ENCODE results near the gene SEL1L2. TPM values are rescaled to one million over a fixed set of nuclear protein-coding genes. Genes with fewer than 3 reads are reported as not detected.

Gene SEL1L2
- total RNA-seq, 1 donor from 2014 or later: not detected

GRCh38 chr20:13873831-13874230 lies 116.6 kb downstream of the SEL1L2 start:
- no peak for ATAC-seq (ENCODE audit: low read depth)
- Mint-ChIP-seq H3K9me3 (no peaks in the 10 kb centered on the region), H3K4me1 (no peaks in the 10 kb centered on the region), H3K27ac (no peak overlapping the region), H3K36me3 (ENCODE audit: low read depth) (no peaks in the 10 kb centered on the region), H3K4me3 (no peak overlapping the region), H3K27me3 (no peaks in the 10 kb centered on the region)
- CTCF ChIA-PET: no interaction called here
- intact Hi-C loops (cut with micrococcal nuclease): no loop called here
- TF ChIP-seq, protein P1, sequence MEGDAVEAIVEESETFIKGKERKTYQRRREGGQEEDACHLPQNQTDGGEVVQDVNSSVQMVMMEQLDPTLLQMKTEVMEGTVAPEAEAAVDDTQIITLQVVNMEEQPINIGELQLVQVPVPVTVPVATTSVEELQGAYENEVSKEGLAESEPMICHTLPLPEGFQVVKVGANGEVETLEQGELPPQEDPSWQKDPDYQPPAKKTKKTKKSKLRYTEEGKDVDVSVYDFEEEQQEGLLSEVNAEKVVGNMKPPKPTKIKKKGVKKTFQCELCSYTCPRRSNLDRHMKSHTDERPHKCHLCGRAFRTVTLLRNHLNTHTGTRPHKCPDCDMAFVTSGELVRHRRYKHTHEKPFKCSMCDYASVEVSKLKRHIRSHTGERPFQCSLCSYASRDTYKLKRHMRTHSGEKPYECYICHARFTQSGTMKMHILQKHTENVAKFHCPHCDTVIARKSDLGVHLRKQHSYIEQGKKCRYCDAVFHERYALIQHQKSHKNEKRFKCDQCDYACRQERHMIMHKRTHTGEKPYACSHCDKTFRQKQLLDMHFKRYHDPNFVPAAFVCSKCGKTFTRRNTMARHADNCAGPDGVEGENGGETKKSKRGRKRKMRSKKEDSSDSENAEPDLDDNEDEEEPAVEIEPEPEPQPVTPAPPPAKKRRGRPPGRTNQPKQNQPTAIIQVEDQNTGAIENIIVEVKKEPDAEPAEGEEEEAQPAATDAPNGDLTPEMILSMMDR (IDR thresholded peaks at IDR 0.05): no peak
- DNase-seq: no peak
- POLR2A ChIA-PET: no interaction called here

DNA sequence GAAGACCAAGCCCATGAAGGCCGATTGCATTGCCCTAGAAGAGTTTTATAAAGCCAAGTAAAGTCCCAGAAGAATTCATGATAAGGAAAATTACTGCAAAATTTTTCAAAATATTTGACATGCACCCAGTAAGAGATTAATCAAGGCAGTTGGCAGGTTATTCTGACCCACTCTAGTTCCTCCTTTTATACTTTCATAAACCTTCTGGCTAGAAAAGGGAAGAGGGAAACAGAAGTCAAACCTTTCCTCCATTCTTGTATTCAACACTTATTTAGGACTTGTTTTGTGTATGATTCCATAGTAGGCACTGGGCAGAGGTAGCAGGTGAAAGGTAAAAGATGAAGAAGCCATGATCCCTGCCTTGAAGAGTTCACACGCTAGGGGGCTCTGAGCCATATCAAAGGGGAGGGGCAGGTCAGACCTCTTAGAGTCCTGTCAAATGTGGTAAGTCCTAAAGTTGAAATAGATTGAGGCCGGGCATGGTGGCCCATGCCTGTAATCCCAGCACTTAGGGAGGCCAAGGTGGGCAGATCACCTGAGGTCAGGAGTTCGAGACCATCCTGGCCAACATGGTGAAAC lies 120.2 kb downstream of the SEL1L2 start:
- intact Hi-C loops (cut with micrococcal nuclease): no loop called here
- TF ChIP-seq, protein P1 (IDR thresholded peaks at IDR 0.05): no peak
- no peaks in the 10 kb centered on the region for H3K9me3 Mint-ChIP-seq
- ChIA-PET CTCF (no interaction called here), POLR2A (no interaction called here)
- DNase-seq (no peak), ATAC-seq (ENCODE audit: low read depth) (no peak)
- no peak overlapping the region for H3K27ac Mint-ChIP-seq
- H3K4me1 Mint-ChIP-seq: no peaks in the 10 kb centered on the region
- H3K36me3 Mint-ChIP-seq (ENCODE audit: low read depth): no peaks in the 10 kb centered on the region
- H3K4me3 Mint-ChIP-seq: no peak overlapping the region
- H3K27me3 Mint-ChIP-seq: no peaks in the 10 kb centered on the region

DNA sequence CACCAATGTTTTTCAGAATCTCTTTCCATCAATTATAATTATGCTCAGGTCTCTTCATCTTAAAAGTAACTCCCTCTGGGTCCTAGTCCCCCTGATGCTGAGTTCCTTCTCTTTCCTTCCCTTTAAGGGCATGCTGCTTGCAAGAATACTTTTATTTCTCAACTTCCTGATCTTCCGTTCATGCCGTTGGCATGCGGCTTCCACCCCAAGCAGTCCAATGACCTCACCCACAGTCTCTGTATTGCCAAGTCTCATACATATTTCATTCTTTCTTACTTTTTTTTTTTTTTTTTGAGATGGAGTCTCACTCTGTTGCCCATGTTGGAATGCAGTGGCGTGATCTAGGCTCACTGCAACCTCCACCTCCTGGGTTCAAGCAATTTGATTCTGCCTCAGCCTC lies 122.1 kb downstream of the SEL1L2 start:
- no peak for DNase-seq
- intact Hi-C loops (cut with micrococcal nuclease): no loop called here
- no peaks in the 10 kb centered on the region for H3K36me3 Mint-ChIP-seq (ENCODE audit: low read depth)
- no peak overlapping the region for H3K4me3 Mint-ChIP-seq
- ChIA-PET POLR2A (no interaction called here), CTCF (no interaction called here)
- no peak for ATAC-seq (ENCODE audit: low read depth)
- peaks cover 2% of the 10 kb centered on the region for H3K27me3 Mint-ChIP-seq
- no peaks in the 10 kb centered on the region for H3K4me1 Mint-ChIP-seq
- H3K27ac Mint-ChIP-seq: no peak overlapping the region
- TF ChIP-seq, protein P1 (IDR thresholded peaks at IDR 0.05): no peak
- H3K9me3 Mint-ChIP-seq: no peaks in the 10 kb centered on the region

DNA sequence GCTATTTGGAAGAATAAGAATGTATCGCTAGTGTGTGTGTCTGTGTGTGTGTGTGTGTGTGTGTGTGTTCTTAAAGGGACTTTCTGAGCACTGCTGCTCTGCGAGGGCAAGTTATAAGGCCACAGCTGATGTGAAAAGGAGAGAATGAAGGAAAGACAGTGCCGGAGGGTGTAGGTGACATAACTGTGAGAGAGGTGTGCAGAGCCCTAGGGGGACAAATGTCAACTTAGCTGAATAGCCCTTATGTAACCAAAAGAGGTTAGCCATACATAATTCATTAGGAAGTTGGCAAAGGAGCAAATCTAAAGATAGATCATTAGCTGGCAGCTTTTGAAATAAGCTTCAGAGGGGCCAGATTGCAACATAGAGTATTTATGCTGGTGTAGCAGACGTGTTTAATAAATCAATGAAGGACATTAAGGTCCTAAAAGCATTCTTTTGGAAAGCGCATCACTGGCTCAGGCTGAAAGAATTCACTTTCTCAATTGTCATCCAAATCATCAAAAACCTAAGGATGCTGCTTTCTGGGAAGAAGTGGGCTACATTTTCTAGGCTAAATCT lies 124.5 kb downstream of the SEL1L2 start:
- intact Hi-C loops (cut with micrococcal nuclease): no loop called here
- ChIA-PET POLR2A (no interaction called here), CTCF (no interaction called here)
- no peak for DNase-seq
- ATAC-seq (ENCODE audit: low read depth): no peak
- Mint-ChIP-seq H3K27me3 (peaks cover 3% of the 10 kb centered on the region), H3K4me3 (no peak overlapping the region), H3K4me1 (no peaks in the 10 kb centered on the region), H3K36me3 (ENCODE audit: low read depth) (no peaks in the 10 kb centered on the region), H3K9me3 (no peaks in the 10 kb centered on the region), H3K27ac (no peak overlapping the region)
- TF ChIP-seq, protein P1 (IDR thresholded peaks at IDR 0.05): no peak

- POLR2A ChIA-PET: no interaction called here
- no peak overlapping the region for H3K4me3 Mint-ChIP-seq
- H3K9me3 Mint-ChIP-seq: no peaks in the 10 kb centered on the region
- TF ChIP-seq, protein P1 (IDR thresholded peaks at IDR 0.05): no peak
- H3K4me1 Mint-ChIP-seq: no peaks in the 10 kb centered on the region
- CTCF ChIA-PET: no interaction called here
- H3K27me3 Mint-ChIP-seq: peaks cover 5% of the 10 kb centered on the region
- intact Hi-C loops (cut with micrococcal nuclease): no loop called here
- H3K27ac Mint-ChIP-seq: no peak overlapping the region
- no peaks in the 10 kb centered on the region for H3K36me3 Mint-ChIP-seq (ENCODE audit: low read depth)
- DNase-seq (no peak), ATAC-seq (ENCODE audit: low read depth) (no peak)
These were observed 125.3 kb downstream of the SEL1L2 start for GRCh38 chr20:13865156-13865555.
